ENCODE measurements around the gene CAMKK2.
"Not testable (repeated sequence)": the region's sequence is repeated elsewhere in the genome, so short reads cannot be mapped to it uniquely, and the experiment has no call there.

The CAMKK2 gene

DNA sequence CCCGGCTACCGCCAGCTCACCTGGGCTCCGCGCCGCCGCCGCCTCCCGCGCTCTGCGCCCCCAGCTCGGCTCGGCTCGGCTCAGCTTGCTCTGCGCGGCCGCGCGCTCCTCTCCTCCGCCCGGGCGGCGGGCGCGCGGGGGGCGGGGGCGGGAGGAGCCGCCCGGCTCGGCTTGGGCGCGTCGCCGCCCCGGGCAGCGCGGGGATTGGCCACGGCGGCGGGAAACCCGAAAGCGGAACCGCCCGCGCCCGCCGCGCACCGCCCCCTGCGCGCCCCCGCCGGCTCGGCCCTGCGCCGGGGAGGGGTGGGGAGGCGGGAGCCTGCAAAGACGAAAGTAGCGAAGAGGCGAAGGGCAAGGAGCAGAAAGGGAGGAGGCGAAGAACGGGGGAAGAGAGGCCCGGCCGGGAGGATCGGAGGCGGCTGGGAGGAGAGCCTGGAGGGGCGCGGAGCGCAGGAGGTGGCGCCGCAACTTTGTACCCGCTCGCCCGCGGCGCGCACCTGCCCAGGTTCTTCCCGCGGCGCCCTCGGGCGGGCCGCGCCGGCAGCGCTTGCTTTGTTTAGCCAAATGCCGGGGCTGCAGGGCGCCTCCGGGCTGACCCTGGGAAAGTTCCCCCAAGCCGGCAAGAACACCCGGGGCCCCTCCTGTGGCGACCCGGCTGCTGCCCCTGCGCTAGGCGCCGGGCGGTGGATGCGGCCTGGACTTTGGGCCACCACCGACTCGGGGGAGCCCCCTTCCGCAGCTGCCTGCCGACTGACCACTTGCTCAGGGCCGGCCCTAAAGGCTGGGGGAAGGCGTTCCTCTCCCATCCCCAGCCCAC, at the start of gene CAMKK2:
CAMKK2 (minus strand) TSS at position 92 of the 817 bp plus-strand sequence. CDS start 22,183 bp downstream, outside the sequence.
- peak; percentile 87 for DNase-seq

DNA sequence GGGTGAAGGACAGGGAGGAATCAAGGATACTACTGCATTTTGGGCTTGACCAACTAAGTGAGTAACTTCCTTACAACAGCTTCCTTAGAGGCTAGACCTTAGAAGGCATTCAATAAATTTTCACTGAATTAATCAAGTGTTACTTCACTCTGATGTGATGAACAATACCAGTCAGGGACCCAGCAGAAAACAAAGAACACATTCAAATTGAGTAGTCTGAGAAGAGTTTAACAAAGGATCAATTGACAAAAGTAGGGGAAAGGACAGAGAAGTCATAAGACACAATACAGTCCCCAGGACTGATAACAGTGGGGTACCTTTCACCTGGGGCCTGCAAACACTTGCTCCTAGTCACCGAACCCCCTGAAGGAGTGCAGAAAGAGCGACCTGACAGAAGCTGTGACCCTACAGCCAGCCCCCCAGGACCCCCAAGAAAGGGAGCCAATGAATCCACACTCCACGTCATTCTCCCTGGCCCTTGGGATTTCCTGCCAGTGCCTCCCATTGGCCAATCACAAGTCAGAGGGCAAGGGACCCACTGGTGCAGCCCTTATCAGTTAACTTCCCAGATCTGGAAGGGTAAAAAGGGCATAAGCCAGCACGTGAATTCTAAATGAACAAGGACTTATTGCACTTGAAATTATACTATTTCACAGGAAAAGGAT, 48.8 kb upstream of the CAMKK2 start:
- no peak for DNase-seq

GRCh38 chr12:121344506-121344905, 48.0 kb upstream of the CAMKK2 start:
- DNase-seq, result no peak

DNA sequence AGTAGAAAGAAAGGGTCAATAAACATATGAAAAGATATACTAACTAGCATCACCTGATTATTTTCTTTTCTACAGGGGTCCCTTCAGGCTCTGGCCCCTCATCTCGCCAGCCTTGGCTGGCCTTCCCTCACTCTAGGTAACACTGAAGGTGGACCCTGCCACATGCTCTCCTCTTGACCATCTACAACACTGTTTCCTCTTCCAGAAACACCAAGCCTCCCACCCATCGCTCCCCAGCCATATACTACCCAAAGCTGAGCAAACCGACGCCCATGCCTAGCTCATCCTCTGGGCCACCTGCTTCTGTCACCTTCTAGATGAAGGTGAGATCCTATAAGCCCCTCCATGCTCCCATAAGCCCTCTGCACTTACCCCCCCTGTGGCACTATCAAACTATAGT, 40.9 kb upstream of the CAMKK2 start:
- DNase-seq, result no peak

GRCh38 chr12:121334513-121335343, 38.2 kb upstream of the CAMKK2 start:
- DNase-seq, result peak; percentile 9

- no peak for DNase-seq
These were observed 37.2 kb upstream of the CAMKK2 start for GRCh38 chr12:121333747-121334146.

DNA sequence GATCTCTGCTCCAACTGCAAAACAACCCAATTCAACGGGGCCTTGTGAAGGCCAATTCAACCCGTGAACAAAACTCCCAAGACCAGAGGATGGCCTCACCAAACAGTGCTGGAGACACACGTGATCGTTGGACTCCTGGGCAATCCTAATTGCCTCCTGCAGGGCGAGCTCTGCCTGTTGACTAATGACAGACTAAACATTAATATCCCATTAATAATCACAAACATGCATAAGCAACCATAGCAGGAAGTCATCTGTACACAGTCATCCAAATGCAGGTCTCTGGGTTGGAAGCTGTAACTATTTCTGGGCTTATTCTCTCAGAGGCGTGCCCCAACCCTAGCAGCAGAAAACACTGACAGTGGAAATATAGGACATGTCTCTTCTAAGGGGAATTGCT, 34.7 kb upstream of the CAMKK2 start:
- DNase-seq, result no peak

- DNase-seq, result no peak
These were observed 34.2 kb upstream of the CAMKK2 start for GRCh38 chr12:121330692-121331091.

DNA sequence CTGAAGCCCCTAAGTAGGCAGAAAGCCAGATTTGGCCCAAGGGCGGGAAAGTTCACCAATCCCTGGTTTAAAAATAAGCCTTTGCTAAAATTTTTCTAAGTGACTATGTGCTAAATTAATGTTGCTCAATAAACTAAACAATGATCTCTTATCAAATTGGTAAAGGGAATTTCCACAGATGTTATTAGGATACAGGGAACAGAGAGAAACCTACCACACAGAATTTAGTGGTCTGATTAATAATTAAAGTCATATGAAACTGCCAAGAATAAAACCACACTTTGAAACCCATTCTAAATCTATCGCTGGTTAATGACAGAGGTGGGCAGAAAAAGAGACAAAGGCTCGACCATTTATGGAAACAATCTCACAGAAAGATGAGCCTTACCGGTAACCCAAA, 33.7 kb upstream of the CAMKK2 start:
- DNase-seq, result no peak

GRCh38 chr12:121328620-121329019, 32.1 kb upstream of the CAMKK2 start:
- no peak for DNase-seq

DNA sequence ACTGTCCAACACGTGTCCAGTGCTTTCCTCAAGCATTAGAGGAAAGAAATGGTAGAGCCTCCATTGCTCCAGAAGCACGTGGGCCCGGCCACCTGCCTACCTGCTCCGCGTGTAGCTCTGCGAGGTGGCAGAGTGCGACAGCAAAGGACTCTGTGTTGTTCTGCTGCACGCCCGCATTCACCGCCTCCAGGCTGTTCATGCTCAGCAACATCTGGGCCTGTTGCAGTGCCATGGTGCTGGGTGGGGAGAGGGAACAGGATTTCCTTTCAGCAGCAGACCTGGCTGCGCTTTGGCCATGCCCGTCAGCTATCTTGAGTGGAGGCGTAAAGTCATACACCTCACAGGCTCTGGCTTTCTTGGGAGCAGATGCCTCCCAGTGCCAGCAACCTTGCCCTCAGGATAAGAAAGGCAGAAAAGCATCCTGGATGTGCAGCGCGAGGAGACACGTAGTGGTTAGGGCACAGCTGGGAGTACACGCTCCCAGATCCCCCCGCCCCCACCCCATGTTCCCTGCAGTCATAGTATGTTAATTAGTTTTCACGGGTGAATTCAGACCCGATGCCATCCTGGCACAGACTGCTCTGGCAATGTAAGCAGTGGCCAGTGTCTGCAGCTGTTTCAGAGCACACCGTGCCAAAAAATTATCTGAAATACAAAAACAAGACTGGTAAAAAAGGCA, 30.6 kb upstream of the CAMKK2 start:
- no peak for DNase-seq

GRCh38 chr12:121325922-121326396, 29.4 kb upstream of the CAMKK2 start:
- no peak for DNase-seq

DNA sequence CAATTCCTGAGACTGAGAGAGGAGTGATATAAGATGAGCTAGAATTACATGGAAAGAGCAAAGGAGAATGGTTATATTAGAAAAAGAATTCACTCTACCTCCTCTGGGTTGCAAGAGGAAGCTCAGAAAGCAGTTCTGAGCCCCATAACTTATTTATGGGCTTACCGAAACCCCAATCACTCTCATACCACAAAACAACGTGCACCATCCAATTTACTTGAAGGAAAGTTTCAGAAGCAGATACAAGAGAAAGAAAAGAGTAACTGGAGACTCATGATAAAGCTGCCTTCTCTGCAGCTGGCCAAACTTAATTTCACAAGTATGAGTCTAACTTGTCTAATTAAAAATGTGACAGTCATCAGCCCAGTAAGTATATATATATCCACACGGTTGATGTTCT, 27.4 kb upstream of the CAMKK2 start:
- DNase-seq, result no peak

GRCh38 chr12:121318121-121318520, 21.6 kb upstream of the CAMKK2 start:
- no peak for DNase-seq

- no peak for DNase-seq
These were observed 17.9 kb upstream of the CAMKK2 start for GRCh38 chr12:121314431-121314830.

DNA sequence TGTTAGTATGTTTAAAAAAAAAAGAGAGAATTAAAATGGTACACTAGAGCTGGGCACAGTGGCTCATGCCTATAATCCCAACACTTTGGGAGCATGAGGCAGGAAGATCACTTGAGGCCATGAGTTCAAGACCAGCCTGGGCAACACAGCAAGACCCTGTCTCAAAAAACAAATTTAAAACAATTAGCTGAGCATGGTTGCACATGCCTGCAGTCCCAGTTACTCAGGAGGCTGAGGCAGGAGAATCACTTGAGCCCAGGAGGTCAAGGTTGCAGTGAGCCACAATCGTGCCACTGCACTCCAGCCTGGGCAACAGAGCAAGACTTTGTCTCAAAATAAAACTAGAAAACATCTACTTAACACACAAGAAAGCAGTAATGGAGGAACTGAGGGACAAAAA, 13.7 kb upstream of the CAMKK2 start:
- not testable (repeated sequence) for DNase-seq

- not testable (repeated sequence) for DNase-seq
These were observed 10.9 kb upstream of the CAMKK2 start for GRCh38 chr12:121307397-121307796.

GRCh38 chr12:121304306-121304705, 7.8 kb upstream of the CAMKK2 start:
- no peak for DNase-seq

GRCh38 chr12:121301876-121302275, 5.4 kb upstream of the CAMKK2 start:
- DNase-seq, result no peak

DNA sequence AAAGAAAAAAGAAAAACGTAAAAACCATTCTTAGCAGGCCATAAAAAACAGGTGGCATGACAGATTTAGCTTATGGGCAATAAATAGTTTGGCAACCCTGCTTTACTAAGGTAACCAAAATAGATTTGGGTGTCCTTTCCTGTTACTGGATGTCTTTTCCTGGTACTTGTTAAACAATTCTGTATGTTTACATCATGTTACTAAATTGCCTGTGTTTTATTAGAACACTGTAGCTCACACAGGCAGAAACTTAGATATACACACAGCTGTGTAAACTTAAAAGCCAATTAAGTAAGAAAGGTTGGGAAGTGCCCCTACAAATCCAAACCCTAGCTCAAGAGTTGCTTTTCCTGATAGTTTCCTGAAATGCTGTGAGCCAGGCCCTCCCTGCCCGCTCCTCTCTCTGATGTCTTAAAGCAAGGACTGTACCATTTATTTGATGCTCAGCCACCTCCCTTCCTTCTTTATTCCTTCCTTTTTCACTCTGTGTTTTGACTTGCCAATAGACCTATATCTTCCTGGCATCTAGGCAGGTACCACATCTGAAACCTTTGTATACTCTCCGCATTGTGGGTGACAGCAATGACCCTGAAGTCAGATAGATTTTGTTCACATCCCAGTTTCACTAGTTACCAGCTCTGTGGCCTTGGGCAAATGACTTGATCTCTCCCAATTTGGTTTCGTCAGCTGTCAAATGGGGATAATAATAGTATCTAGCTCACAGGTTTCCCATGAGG, 3.7 kb upstream of the CAMKK2 start:
- DNase-seq, result no peak

- DNase-seq, result no peak
These were observed 3.2 kb upstream of the CAMKK2 start for GRCh38 chr12:121299662-121300061.

GRCh38 chr12:121298411-121298810, 1.9 kb upstream of the CAMKK2 start:
- DNase-seq, result not testable (repeated sequence)
